ENCODE results near the gene TMEM38B. TPM values are rescaled to one million over a fixed set of nuclear protein-coding genes. Genes with fewer than 3 reads are reported as not detected.

TMEM38B gene
- total RNA-seq, 1 donor from 2014 or later = 6.6 TPM

GRCh38 chr9:105681313-105681712 lies 13.0 kb upstream of the TMEM38B start:
- DNase-seq (ENCODE audit: low read depth) = no peak
- TF ChIP-seq CTCF (conservative IDR thresholded peaks at IDR 0.05; ENCODE audit: low read depth, low read length) = no peak
- H3K4me3 ChIP-seq (ENCODE audit: low read depth, low read length) = no peak overlapping the region

GRCh38 chr9:105681724-105682123 lies 12.6 kb upstream of the TMEM38B start:
- TF ChIP-seq CTCF (conservative IDR thresholded peaks at IDR 0.05; ENCODE audit: low read depth, low read length) = no peak
- H3K4me3 ChIP-seq (ENCODE audit: low read depth, low read length) = no peak overlapping the region
- no peak for DNase-seq (ENCODE audit: low read depth)

GRCh38 chr9:105683688-105684275 lies 10.6 kb upstream of the TMEM38B start:
- no peak overlapping the region for H3K4me3 ChIP-seq (ENCODE audit: low read depth, low read length)
- no peak for DNase-seq (ENCODE audit: low read depth)
- no peak for TF ChIP-seq CTCF (conservative IDR thresholded peaks at IDR 0.05; ENCODE audit: low read depth, low read length)

- DNase-seq (ENCODE audit: low read depth) = no peak
- H3K4me3 ChIP-seq (ENCODE audit: low read depth, low read length) = no peak overlapping the region
- no peak for TF ChIP-seq CTCF (conservative IDR thresholded peaks at IDR 0.05; ENCODE audit: low read depth, low read length)
Observed at GRCh38 chr9:105686936-105687335, 7.4 kb upstream of the TMEM38B start.

- H3K4me3 ChIP-seq (ENCODE audit: low read depth, low read length) = no peak overlapping the region
- no peak for DNase-seq (ENCODE audit: low read depth)
- peak; percentile 64 for TF ChIP-seq CTCF (conservative IDR thresholded peaks at IDR 0.05; ENCODE audit: low read depth, low read length)
Observed at GRCh38 chr9:105690742-105691141, 3.6 kb upstream of the TMEM38B start.

- no peak for TF ChIP-seq CTCF (conservative IDR thresholded peaks at IDR 0.05; ENCODE audit: low read depth, low read length)
- no peak for DNase-seq (ENCODE audit: low read depth)
- H3K4me3 ChIP-seq (ENCODE audit: low read depth, low read length) = peak overlapping the region; percentile 79
Observed at GRCh38 chr9:105693435-105694189, 729 bp upstream of the TMEM38B start.

All from epithelial cell of proximal tubule (primary cell).